K562 (cell line): ENCODE results near the gene SKAP2. TPM values are rescaled to one million over a fixed set of nuclear protein-coding genes. Genes with fewer than 3 reads are reported as not detected.

Experiments used
- ATAC-seq: fragments of 200-7000 bp; cut with Tn5 transposase; 3 replicates; pipeline ENCODE4 v1.9.1; 2020; ENCODE audit warnings: moderate library complexity
- BruUV-seq: library from RNA; stranded (reverse); fragments of 400-500 nt; replicated peaks from 2 replicates; lab custom pipeline; 2021; lab: Mats Ljungman, UMichigan
- CTCF ChIA-PET: fragments of 300-600 bp; formaldehyde crosslinking; extraction: SDS; loops from one replicate; lab custom pipeline; 2021; ENCODE audit warnings: low intra/inter-chr PET ratio; lab: Yijun Ruan, JAX
- POLR2A ChIA-PET: fragments of 300-600, 350-650 bp; sonication (Branson Sonifier 250); formaldehyde crosslinking; extraction: SDS; loops from one replicate; lab custom pipeline; 2021; ENCODE audit warnings: antibody characterized with exemption, inconsistent platforms; lab: Yijun Ruan, JAX
- DNase-seq, 4 experiments: peaks; one replicate each; pipeline versions ENCODE4 v3.0.0 to v3.0.0-alpha.2; 2011 to 2018; ENCODE audit warnings: low spot score in 3 of 4, mixed read lengths in 3 of 4; ENCODE audit errors: extremely low read depth in 1 of 4
- FAIRE-seq: peaks from 2 replicates; lab custom pipeline; 2011; peaks lifted over from hg19 to GRCh38; lab: Jason Lieb, UNC
- H2AFZ ChIP-seq: 2 replicates; pipeline ENCODE4 v1.6.0; 2011; ENCODE audit warnings: low read depth, low read length, control low read depth, inconsistent platforms
- H3K27ac ChIP-seq: fragments of 200-600 bp; 3 replicates; pipeline ENCODE4 v1.8.0; 2011; ENCODE audit warnings: low read depth, mild to moderate bottlenecking, control low read depth, inconsistent platforms, low read length, moderate library complexity, mixed read lengths; ENCODE audit errors: extremely low read depth
- H3K27me3 ChIP-seq, 2 experiments: fragments of 300-600 bp in 1 of 2; 2 replicates in 1 of 2; 3 replicates in 1 of 2; pipeline versions ENCODE4 v1.6.0 to v1.8.0; 2011; ENCODE audit warnings: inconsistent platforms in 2 of 2, low read length in 2 of 2, mild to moderate bottlenecking in 1 of 2, mixed read lengths in 1 of 2, moderate library complexity in 1 of 2; ENCODE audit not compliant: control insufficient read depth in 2 of 2, insufficient read depth in 2 of 2
- H3K36me3 ChIP-seq: fragments of 300-600 bp; 3 replicates; pipeline ENCODE4 v1.8.0; 2011; ENCODE audit warnings: mild to moderate bottlenecking, low read length, inconsistent platforms; ENCODE audit not compliant: control insufficient read depth, insufficient read depth
- H3K4me1 ChIP-seq, 2 experiments: fragments of 200-600 bp in 1 of 2; replicated peaks in 1 of 2; 2 replicates in 1 of 2; 3 replicates in 1 of 2; pipeline versions ENCODE4 v1.5.1 to v1.8.0; 2011; ENCODE audit warnings: inconsistent platforms in 2 of 2, low read length in 2 of 2, mild to moderate bottlenecking in 1 of 2, mixed read lengths in 1 of 2, moderate library complexity in 1 of 2; ENCODE audit not compliant: control insufficient read depth in 2 of 2, insufficient read depth in 2 of 2
- H3K4me2 ChIP-seq: 2 replicates; pipeline ENCODE4 v1.6.1; 2011; ENCODE audit warnings: low read length, control low read depth, inconsistent platforms, mixed read lengths; ENCODE audit not compliant: insufficient read depth
- H3K4me3 ChIP-seq: fragments of 200-600 bp; sonication (generic), shearing (Covaris generic); 2 replicates; pipeline ENCODE4 v1.5.1; 2016; ENCODE audit warnings: control low read depth, inconsistent platforms
- H3K79me2 ChIP-seq: fragments of 200-600 bp; 3 replicates; pipeline ENCODE4 v1.8.0; 2011; ENCODE audit warnings: low read length, inconsistent platforms; ENCODE audit not compliant: control insufficient read depth, insufficient read depth
- H3K9ac ChIP-seq, 2 experiments: 2 replicates each; pipeline versions ENCODE4 v1.6.0 to v1.6.1; 2011; ENCODE audit warnings: low read depth in 2 of 2, low read length in 2 of 2, control low read depth in 1 of 2, inconsistent platforms in 1 of 2, mild to moderate bottlenecking in 1 of 2, mixed read lengths in 1 of 2; ENCODE audit not compliant: insufficient read depth in 1 of 2
- H3K9me1 ChIP-seq: one replicate; pipeline ENCODE4 v1.6.0; 2011; ENCODE audit warnings: inconsistent platforms, mild to moderate bottlenecking, low read length, moderate library complexity; ENCODE audit not compliant: control insufficient read depth, insufficient read depth
- H3K9me3 ChIP-seq: replicated peaks from 2 replicates; pipeline ENCODE4 v1.5.1; 2011; ENCODE audit warnings: low read depth, low read length, inconsistent platforms; ENCODE audit not compliant: control insufficient read depth, insufficient read depth
- H4K20me1 ChIP-seq: replicated peaks from 2 replicates; pipeline ENCODE4 v1.6.1; 2011; ENCODE audit warnings: low read length, inconsistent platforms, mixed read lengths; ENCODE audit not compliant: control insufficient read depth, insufficient read depth
- CBX1 ChIP-seq: sonication (generic); IDR thresholded peaks from 2 replicates; pipeline ENCODE4 v1.6.1; 2016; ENCODE audit warnings: antibody characterized with exemption, low read depth, mild to moderate bottlenecking
- GABPA ChIP-seq: fragments of 200-800 bp; sonication (Bioruptor generic); conservative IDR thresholded peaks from 2 replicates; pipeline ENCODE4 v1.6.1; 2016; ENCODE audit warnings: low read depth, missing genetic modification characterization, missing compliant biosample characterization
- GATAD2A ChIP-seq: fragments of 450-650 bp; IDR thresholded peaks from 2 replicates; pipeline ENCODE4 v1.6.1; 2017
- HNRNPK ChIP-seq: fragments of 200-400 bp; formaldehyde crosslinking; IDR thresholded peaks from one replicate; pipeline ENCODE4 v1.6.1; 2018; ENCODE audit warnings: mild to moderate bottlenecking, low read depth, low read length; ENCODE audit not compliant: poor library complexity, severe bottlenecking
- KDM1A ChIP-seq, 2 experiments: fragments of 450-650 bp; IDR thresholded peaks; 2 replicates each; pipeline ENCODE4 v1.6.1; 2016; ENCODE audit warnings: mild to moderate bottlenecking in 2 of 2
- KLF10 ChIP-seq: fragments of 250-450 bp; sonication (Bioruptor Pico); IDR thresholded peaks from 2 replicates; pipeline ENCODE4 v1.6.1; 2021; ENCODE audit warnings: matching md5 sums
- MAFG ChIP-seq: fragments of 450-650 bp; conservative IDR thresholded peaks from 2 replicates; pipeline ENCODE4 v1.6.1; 2016; ENCODE audit warnings: missing genetic modification characterization, missing compliant biosample characterization
- POLR2H ChIP-seq: IDR thresholded peaks from 2 replicates; pipeline ENCODE4 v1.6.1; 2016; ENCODE audit warnings: missing genetic modification characterization, low read depth, mild to moderate bottlenecking, control low read depth, missing compliant biosample characterization, moderate library complexity
- POU5F1 ChIP-seq: fragments of 150-350 bp; IDR thresholded peaks from 2 replicates; pipeline ENCODE4 v1.6.1; 2014; ENCODE audit warnings: borderline replicate concordance, low read length, low read depth, mild to moderate bottlenecking; ENCODE audit not compliant: partially characterized antibody
- RBM15 ChIP-seq: fragments of 200-400 bp; formaldehyde crosslinking; IDR thresholded peaks from 2 replicates; pipeline ENCODE4 v1.6.1; 2018; ENCODE audit warnings: mild to moderate bottlenecking, low read length, moderate library complexity; ENCODE audit not compliant: insufficient read depth
- SMARCA4 ChIP-seq: fragments of 450-650 bp; IDR thresholded peaks from 2 replicates; pipeline ENCODE4 v1.6.1; 2016
- TAF9B ChIP-seq: fragments of 450-650 bp; IDR thresholded peaks from 2 replicates; pipeline ENCODE4 v1.6.1; 2018; ENCODE audit warnings: mild to moderate bottlenecking; ENCODE audit not compliant: partially characterized antibody
- WGBS: fragments of 100-300 bp; shearing (Covaris generic); methylation state at CpG from one replicate; pipeline ENCODE4 v1.1.6; 2016; ENCODE audit warnings: low coverage, mixed read lengths; ENCODE audit not compliant: insufficient coverage; ENCODE audit errors: missing lambda C conversion rate; 5-methylcytosine and 5-hydroxymethylcytosine counted together
- in situ Hi-C: fragments of 300-500 bp; cut with MboI; formaldehyde crosslinking; loops from 4 replicates; pipeline ENCODE4 v1.15.0; 2018; ENCODE audit warnings: inconsistent platforms, mixed read lengths
- intact Hi-C: fragments of 100-400 bp; cut with micrococcal nuclease; formaldehyde crosslinking; loops from 2 replicates; pipeline ENCODE4 v1.14.2; 2022
- polyA plus RNA-seq, 8 experiments: library from polyadenylated mRNA; depleted of rRNA in 4 of 8; stranded (reverse) in 5 of 8; unstranded in 3 of 8; fragments of >200 nt; fragmentation: Nextera tagmentation in 2 of 8; fragmentation: Illumina TruSeq in 1 of 8; extraction: Ambion mirVana in 2 of 8; extraction: Trizol in 1 of 8; gene quantifications; 2 replicates each; pipeline versions ENCODE4 v1.2.1 to v1.2.3, GENCODE V29; 2011 to 2014; ENCODE audit warnings: inconsistent platforms in 1 of 8, missing spikeins in 1 of 8
- total RNA-seq, 7 experiments: library from RNA; depleted of rRNA in 6 of 7; stranded (reverse); fragments of >200 nt in 6 of 7; fragmentation: Illumina TruSeq in 2 of 7; extraction: Trizol in 2 of 7; gene quantifications; 2 replicates each; pipeline versions ENCODE4 v1.2.1 to v1.2.3, GENCODE V29; 2011 to 2021; ENCODE audit warnings: low replicate concordance in 1 of 7
- TF ChIP-seq, protein P1 (sequence below): fragments of 250-450 bp; sonication (Bioruptor Pico); IDR thresholded peaks from 2 replicates; pipeline ENCODE4 v1.4.0; 2020; ENCODE audit warnings: mild to moderate bottlenecking, moderate library complexity
- TF ChIP-seq, protein P2 (sequence below): conservative IDR thresholded peaks from 2 replicates; pipeline ENCODE4 v1.6.1; 2011; ENCODE audit warnings: low read depth, mild to moderate bottlenecking, low read length; ENCODE audit not compliant: control insufficient read depth
- TF ChIP-seq, protein P3 (sequence below), 2 experiments: fragments of 200-800 bp in 1 of 2; sonication (Bioruptor generic) in 1 of 2; sonication (generic) in 1 of 2; formaldehyde crosslinking in 1 of 2; IDR thresholded peaks in 1 of 2; conservative IDR thresholded peaks in 1 of 2; 2 replicates each; pipeline versions ENCODE4 v1.5.0 to v1.6.1; 2016 to 2020; ENCODE audit warnings: missing compliant biosample characterization in 1 of 2, missing genetic modification characterization in 1 of 2, missing genetic modification reagents in 1 of 2

Gene SKAP2
- total and polyA plus RNA-seq, 9 of the 15 experiments (the other 6 are each of a cell fraction or from before 2014, with no cell fraction given), result 4.2 to 11.7 (median 8.3) TPM

DNA sequence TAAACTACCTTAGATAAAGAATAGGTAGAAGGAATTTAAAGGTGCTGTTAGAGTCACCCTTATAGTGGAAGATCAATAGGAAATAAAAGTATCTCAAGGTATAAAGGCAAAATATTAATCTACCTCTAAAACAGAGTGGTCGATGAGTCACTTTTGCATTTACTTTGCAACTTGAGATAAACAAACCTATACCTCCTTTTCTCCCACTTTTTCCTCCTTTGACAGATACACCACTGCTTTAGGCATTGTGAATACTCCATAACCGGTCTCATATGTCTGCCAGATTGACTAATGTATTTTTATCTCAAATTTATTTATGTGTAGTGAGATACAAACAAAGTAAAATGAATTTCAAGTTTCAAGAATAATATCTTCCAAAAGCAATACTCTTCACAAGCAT lies 193.5 kb downstream of the SKAP2 start:
- Histone ChIP-seq H3K36me3 (no peaks in the 10 kb centered on the region), H3K9ac (no peak overlapping the region), H3K4me1 (no peaks in the 10 kb centered on the region), H2AFZ (no peak overlapping the region), H3K9me3 (no peaks in the 10 kb centered on the region), H3K27ac (no peak overlapping the region), H3K9me1 (no peaks in the 10 kb centered on the region), H3K79me2 (no peaks in the 10 kb centered on the region), H3K27me3 (0 out of 5 replicates have a peak, but pooled peaks cover 0 to 2% of the 10 kb centered on the region in 2 experiments), H4K20me1 (no peaks in the 10 kb centered on the region), H3K4me2 (no peak overlapping the region), H3K4me3 (no peak overlapping the region)
- ATAC-seq (no peak), FAIRE-seq (no peak), DNase-seq (no peak)
- WGBS, result 3% methylated on average over 2 of the region's 2 CpGs
- no TSS peak for BruUV-seq
- ChIA-PET POLR2A (interaction anchor here (0.7 kb wide), 1 partner anchor 286 kb away, joined by 3 read pairs; no protein-coding TSS in a partner anchor), CTCF (interaction anchor here (5.0 kb wide), 1 partner anchor 301 kb away, joined by 78 read pairs; no protein-coding TSS in a partner anchor)
- no peak for TF ChIP-seq POU5F1
- TF ChIP-seq MAFG, result no peak
- no peak for TF ChIP-seq KLF10 (CRISPR knock-in tag)
- TF ChIP-seq, protein P1, sequence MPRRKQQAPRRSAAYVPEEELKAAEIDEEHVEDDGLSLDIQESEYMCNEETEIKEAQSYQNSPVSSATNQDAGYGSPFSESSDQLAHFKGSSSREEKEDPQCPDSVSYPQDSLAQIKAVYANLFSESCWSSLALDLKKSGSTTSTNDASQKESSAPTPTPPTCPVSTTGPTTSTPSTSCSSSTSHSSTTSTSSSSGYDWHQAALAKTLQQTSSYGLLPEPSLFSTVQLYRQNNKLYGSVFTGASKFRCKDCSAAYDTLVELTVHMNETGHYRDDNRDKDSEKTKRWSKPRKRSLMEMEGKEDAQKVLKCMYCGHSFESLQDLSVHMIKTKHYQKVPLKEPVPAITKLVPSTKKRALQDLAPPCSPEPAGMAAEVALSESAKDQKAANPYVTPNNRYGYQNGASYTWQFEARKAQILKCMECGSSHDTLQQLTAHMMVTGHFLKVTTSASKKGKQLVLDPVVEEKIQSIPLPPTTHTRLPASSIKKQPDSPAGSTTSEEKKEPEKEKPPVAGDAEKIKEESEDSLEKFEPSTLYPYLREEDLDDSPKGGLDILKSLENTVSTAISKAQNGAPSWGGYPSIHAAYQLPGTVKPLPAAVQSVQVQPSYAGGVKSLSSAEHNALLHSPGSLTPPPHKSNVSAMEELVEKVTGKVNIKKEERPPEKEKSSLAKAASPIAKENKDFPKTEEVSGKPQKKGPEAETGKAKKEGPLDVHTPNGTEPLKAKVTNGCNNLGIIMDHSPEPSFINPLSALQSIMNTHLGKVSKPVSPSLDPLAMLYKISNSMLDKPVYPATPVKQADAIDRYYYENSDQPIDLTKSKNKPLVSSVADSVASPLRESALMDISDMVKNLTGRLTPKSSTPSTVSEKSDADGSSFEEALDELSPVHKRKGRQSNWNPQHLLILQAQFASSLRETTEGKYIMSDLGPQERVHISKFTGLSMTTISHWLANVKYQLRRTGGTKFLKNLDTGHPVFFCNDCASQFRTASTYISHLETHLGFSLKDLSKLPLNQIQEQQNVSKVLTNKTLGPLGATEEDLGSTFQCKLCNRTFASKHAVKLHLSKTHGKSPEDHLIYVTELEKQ, result no peak
- no peak for TF ChIP-seq HNRNPK
- TF ChIP-seq CBX1, result no peak
- no peak for TF ChIP-seq POLR2H
- no peak for TF ChIP-seq GATAD2A
- no peak for TF ChIP-seq SMARCA4
- TF ChIP-seq, protein P2, sequence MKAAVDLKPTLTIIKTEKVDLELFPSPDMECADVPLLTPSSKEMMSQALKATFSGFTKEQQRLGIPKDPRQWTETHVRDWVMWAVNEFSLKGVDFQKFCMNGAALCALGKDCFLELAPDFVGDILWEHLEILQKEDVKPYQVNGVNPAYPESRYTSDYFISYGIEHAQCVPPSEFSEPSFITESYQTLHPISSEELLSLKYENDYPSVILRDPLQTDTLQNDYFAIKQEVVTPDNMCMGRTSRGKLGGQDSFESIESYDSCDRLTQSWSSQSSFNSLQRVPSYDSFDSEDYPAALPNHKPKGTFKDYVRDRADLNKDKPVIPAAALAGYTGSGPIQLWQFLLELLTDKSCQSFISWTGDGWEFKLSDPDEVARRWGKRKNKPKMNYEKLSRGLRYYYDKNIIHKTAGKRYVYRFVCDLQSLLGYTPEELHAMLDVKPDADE, result no peak
- no peak for TF ChIP-seq GABPA (tag)
- TF ChIP-seq, protein P3, sequence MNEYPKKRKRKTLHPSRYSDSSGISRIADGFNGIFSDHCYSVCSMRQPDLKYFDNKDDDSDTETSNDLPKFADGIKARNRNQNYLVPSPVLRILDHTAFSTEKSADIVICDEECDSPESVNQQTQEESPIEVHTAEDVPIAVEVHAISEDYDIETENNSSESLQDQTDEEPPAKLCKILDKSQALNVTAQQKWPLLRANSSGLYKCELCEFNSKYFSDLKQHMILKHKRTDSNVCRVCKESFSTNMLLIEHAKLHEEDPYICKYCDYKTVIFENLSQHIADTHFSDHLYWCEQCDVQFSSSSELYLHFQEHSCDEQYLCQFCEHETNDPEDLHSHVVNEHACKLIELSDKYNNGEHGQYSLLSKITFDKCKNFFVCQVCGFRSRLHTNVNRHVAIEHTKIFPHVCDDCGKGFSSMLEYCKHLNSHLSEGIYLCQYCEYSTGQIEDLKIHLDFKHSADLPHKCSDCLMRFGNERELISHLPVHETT (CRISPR knock-in tag; conservative IDR thresholded peaks at IDR 0.05 in 1 of 2, IDR thresholded peaks at IDR 0.05 in 1 of 2), result no peak
- TF ChIP-seq RBM15, result no peak
- TF ChIP-seq TAF9B, result no peak
- no peak for TF ChIP-seq KDM1A (IDR thresholded peaks at IDR 0.05)
- in situ Hi-C loops, result loop anchor here (10.0 to 25.0 kb wide), 2 partner anchors 584 to 776 kb away; no protein-coding TSS in a partner anchor
- intact Hi-C loops, result no loop called here
